B cell (primary cell): ENCODE data around the gene MMRN2.

ENCODE experiments used
- EZH2 ChIP-seq: IDR thresholded peaks from 2 replicates; pipeline ENCODE4 v1.6.1; 2012; ENCODE audit warnings: borderline replicate concordance, low read depth, mild to moderate bottlenecking, moderate library complexity, low read length; ENCODE audit not compliant: insufficient read depth, poor library complexity, severe bottlenecking
- TF ChIP-seq, protein P1 (sequence below): fragments of 200-600 bp; IDR thresholded peaks from one replicate; pipeline ENCODE4 v1.8.0; 2022; ENCODE audit warnings: antibody characterized with exemption, mild to moderate bottlenecking

DNA sequence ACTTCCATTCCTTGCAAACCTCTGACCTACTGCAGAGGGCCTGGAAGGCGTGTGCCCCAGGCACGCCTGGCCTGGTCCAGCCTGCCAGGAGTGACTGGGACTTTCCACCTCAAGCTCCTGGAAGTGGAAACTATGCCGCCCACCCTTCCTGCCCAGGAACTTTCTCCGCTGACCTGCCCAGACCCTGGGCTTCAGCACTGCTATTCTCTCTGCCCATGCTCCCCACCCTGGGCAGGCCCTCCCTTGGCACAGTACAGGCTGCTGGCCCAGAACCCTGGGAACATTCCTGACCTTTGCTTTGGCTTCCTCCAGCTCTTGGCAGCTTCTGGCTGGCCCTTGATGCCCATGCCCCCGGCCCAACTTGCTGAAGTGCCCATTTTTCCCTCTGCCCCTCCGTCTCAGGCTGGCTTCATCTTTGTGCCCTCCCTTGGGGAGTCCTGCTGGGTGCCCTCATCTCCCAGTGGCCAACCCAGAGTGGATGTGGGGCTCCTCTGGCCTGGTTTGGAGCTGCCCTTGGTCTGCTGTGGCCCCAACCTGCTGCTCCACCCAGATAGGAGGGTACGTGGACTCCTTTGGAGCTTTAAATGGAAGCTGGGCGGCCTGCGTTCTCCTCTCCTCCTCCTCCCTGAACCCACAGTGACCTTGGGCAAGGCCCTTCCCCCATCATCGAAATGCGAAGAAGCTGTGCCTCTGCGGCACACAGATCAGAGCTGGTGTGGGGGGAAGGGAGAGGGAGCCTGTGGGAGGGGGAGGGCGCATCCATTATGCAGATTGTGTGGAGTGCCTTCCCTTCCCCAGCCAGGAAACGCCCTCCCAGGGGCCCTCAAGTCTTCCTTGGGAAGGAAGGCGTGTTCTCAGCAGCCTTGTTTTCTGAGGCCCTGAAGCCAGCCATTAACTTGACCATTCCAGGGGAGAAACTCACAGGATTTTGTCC lies 3.4 kb downstream of the MMRN2 start:
- TF ChIP-seq, protein P1, sequence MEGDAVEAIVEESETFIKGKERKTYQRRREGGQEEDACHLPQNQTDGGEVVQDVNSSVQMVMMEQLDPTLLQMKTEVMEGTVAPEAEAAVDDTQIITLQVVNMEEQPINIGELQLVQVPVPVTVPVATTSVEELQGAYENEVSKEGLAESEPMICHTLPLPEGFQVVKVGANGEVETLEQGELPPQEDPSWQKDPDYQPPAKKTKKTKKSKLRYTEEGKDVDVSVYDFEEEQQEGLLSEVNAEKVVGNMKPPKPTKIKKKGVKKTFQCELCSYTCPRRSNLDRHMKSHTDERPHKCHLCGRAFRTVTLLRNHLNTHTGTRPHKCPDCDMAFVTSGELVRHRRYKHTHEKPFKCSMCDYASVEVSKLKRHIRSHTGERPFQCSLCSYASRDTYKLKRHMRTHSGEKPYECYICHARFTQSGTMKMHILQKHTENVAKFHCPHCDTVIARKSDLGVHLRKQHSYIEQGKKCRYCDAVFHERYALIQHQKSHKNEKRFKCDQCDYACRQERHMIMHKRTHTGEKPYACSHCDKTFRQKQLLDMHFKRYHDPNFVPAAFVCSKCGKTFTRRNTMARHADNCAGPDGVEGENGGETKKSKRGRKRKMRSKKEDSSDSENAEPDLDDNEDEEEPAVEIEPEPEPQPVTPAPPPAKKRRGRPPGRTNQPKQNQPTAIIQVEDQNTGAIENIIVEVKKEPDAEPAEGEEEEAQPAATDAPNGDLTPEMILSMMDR = no peak
- TF ChIP-seq EZH2 = no peak
